GM19397 (cell line): ENCODE measurements around the gene ZNF280D.
"Not testable (repeated sequence)": the region's sequence is repeated elsewhere in the genome, so short reads cannot be mapped to it uniquely, and the experiment has no call there.

Experiments
- ATAC-seq: cut with Tn5 transposase; IDR thresholded peaks from one replicate; pipeline ENCODE4 v1.9.1; 2021; ENCODE audit warnings: mild to moderate bottlenecking, moderate library complexity; ENCODE audit not compliant: unreplicated experiment

ZNF280D gene, protein sequence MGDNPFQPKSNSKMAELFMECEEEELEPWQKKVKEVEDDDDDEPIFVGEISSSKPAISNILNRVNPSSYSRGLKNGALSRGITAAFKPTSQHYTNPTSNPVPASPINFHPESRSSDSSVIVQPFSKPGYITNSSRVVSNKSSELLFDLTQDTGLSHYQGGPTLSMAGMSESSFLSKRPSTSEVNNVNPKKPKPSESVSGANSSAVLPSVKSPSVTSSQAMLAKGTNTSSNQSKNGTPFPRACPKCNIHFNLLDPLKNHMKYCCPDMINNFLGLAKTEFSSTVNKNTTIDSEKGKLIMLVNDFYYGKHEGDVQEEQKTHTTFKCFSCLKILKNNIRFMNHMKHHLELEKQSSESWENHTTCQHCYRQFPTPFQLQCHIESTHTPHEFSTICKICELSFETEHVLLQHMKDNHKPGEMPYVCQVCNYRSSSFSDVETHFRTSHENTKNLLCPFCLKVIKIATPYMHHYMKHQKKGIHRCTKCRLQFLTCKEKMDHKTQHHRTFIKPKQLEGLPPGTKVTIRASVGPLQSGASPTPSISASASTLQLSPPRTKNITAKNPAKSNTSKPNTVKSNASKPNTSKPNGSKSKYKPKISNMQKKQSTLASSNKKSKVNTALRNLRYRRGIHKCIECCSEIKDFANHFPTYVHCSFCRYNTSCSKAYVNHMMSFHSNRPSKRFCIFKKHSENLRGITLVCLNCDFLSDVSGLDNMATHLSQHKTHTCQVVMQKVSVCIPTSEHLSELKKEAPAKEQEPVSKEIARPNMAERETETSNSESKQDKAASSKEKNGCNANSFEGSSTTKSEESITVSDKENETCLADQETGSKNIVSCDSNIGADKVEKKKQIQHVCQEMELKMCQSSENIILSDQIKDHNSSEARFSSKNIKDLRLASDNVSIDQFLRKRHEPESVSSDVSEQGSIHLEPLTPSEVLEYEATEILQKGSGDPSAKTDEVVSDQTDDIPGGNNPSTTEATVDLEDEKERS

GRCh38 chr15:56733136-56734012, at the start of gene ZNF280D:
Gene ZNF280D (minus strand): TSS chr15:56733509. CDS start chr15:56707109, 26,400 bp downstream.
- peak; percentile 80 for ATAC-seq

- ATAC-seq, result no peak
These were observed 49.0 kb upstream of the ZNF280D start for GRCh38 chr15:56782306-56782705.

DNA sequence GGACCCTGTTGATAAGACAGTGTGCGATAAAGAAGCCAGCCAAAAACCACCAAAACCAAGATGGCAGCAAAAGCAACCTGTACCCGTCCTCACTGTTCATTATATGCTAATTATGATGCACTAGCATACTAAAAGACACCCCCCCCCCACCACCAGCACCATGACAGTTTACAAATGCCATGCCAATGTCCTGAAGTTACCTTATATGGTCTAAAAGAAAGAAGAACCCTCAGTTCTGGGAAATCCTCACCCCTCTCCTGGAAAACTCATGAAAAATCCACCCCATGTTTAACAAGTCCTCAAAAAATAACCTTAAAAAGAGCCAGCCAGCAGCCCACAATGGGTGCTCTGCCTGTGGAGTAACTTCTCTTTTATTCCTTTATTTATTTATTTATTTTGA, 48.4 kb upstream of the ZNF280D start:
- no peak for ATAC-seq

- ATAC-seq, result not testable (repeated sequence)
These were observed 46.9 kb upstream of the ZNF280D start for GRCh38 chr15:56780102-56780725.

GRCh38 chr15:56779449-56779848, 46.1 kb upstream of the ZNF280D start:
- ATAC-seq, result not testable (repeated sequence)

- no peak for ATAC-seq
These were observed 45.5 kb upstream of the ZNF280D start for GRCh38 chr15:56778761-56779160.

DNA sequence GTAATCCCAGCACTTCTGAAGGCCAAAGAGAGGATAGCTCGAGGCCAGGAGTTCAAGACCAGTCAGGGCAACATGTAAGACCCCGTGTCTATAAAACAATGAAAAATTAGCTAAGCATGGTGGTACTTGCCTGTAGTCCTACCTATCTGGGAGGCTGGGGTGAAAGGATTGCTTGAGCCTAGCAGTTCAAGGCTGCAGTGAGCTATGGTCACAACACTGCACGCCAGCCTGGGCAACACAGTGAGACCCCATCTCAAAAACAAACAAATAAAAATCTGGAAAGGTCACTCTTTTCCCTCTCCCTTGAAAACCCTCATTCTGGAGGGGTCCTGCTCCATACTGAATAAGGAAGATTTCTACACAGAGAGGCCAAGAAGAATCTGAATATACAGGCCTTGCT, 43.5 kb upstream of the ZNF280D start:
- ATAC-seq, result no peak

DNA sequence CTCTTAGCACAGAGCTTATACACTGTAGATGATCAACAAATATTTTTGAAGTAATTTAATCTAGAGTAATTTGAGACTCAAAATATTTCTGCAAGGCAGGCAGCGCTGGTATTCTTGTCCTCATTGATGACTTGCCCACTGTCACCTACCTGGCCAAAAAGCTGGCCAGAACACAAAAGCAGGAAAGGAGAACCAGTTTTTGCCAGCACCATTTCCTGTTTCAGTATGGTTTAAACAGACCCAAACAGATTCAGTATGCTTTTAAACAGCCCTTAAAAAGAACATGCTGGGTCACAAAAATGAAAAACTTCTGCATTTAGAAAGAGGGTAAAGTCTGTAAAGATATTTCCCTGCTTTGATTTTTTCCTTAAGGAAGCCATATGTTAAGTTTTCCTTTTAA, 42.3 kb upstream of the ZNF280D start:
- no peak for ATAC-seq

- ATAC-seq, result no peak
These were observed 41.0 kb upstream of the ZNF280D start for GRCh38 chr15:56774356-56774755.

DNA sequence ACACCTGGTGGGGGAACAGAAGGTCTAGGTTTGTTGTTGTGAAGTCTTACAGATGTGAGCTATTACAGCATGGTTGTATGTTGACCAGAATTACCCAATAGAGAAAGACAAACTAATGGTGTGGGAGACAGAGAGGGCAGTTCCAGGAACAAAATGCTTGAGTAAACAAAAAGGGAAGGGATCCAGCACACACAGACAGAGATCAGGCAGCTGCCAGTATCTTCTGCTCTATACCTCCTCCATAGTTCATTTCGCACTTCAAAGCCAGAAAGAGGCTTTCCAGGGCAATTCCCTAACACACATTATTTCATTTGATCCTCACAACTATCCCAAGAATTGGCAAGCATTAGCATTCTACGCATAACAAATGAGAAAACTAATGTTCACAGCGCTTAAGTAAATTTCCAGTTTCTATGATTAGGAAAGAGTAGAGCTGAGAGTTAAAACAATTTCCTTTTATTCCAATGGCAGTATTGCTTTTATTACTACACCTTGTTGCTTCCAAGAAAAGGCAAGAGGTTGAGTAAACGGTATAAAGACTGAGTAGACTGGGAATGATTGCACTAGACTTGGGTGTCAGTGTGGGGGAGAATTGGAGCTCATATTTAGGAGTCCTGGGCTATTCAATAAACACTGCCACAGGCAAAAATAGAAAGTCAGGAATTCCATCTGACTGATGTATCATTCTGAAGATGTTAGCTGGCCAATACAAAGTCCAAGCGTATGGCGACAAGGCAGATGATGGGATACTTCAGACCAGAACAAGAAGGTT, 39.7 kb upstream of the ZNF280D start:
- ATAC-seq, result no peak

DNA sequence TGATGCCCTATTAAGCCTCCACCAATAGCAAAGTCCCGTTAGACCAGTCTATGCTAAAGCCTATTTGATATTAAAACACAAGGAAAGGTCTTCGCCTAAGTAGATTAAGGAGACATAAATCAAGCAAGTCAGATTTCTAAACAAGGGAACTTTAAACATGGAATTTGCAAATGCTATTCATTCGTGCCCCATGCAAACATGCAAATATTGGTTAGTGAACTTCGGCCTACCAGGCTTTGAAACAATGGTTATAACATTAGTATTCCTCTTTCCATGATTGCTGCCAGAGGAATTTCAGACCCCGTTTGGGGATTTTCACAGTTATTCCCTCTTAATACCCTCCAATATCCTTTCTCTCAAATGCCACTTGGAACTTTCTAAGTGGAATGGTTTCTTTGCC, 36.9 kb upstream of the ZNF280D start:
- ATAC-seq, result no peak

DNA sequence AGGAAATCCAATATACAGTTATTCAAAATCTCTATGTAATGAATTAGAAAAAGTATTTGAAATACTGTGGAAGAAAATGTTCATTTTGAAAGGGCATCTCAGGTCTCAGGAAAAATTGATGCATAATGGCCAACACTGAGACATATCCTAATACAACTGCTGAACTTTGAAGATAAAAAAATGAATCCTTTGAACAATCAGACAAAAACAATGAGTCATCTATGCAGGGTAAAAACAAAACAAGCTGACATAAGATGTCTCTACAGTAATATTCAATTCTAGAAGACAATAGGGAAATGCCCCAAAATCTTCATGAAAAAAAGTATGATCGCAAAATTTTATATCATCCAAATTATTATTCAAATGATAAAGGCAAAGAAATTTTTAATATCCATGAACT, 34.0 kb upstream of the ZNF280D start:
- ATAC-seq, result no peak

DNA sequence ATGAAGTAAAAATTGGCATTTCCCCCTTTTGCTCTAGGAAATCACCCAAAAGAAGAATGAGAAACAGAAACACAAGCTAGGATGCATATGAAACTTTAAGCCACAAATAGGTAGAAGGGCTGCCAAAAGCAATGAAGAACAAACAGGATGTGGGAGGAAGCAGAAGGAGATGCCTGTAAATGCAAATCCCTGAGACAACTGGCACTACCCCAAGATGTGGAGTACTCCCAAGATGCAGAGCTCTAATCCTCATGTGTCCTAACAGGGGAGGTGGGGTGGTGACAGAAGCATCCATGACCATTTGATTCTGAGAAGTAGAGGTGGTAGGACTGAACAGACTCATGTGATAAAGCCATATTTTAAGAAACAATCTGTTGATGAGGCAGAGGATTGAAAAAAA, 31.9 kb upstream of the ZNF280D start:
- ATAC-seq, result no peak

DNA sequence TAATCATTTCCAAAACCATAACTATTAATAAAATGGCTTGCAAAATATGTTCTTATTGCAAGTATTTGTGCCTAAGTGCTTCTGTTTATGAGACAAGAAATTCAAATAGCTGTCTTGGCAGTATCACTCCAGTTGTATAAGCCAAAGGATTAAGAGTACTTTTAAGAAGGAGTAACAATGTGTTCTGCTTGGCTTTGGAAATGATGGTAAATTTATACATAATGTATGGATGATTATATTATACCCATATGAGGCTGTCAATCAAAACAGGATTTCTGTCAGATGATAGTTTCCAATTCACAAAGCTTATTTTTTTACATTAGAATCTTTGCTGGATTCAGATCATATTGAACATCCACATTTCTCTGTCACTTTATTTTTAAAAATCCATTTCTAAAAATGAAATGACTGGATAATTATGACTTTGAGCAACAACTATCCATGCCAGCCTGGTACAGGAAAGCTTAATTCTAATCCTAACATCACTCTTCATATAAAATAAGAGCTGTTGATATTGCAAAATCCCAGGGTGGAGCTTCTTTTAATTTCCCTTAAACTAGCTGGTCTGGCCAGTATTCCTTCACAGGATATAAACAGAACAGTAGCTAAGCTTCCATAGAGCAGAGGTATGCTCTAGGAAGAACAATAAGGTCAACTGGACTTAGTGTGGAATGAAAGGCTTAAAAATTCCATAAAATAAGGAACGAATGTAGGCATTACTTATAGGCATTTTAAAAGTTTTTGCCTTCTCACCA, 30.0 kb upstream of the ZNF280D start:
- ATAC-seq, result no peak

GRCh38 chr15:56760186-56760585, 26.9 kb upstream of the ZNF280D start:
- ATAC-seq, result no peak

DNA sequence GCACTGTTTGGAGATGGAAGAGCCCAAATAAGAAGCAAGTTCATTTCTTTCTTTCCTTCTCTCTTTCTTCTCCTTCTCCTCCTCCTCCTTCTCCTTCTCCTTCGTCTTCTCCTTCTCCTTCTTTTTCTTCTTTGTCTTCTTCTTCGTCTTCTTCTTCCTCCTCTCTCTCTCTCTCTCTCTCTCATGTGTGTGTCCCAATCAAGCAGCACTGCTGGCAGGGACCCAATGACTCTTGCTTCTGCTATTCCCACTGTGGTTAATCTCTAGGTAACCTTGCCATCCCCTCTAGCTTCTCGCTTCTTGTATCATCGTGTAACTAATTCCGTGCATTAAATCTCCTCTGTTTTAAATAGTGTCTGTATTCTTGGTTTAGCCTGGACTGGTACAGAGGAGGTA, 26.1 kb upstream of the ZNF280D start:
- no peak for ATAC-seq

DNA sequence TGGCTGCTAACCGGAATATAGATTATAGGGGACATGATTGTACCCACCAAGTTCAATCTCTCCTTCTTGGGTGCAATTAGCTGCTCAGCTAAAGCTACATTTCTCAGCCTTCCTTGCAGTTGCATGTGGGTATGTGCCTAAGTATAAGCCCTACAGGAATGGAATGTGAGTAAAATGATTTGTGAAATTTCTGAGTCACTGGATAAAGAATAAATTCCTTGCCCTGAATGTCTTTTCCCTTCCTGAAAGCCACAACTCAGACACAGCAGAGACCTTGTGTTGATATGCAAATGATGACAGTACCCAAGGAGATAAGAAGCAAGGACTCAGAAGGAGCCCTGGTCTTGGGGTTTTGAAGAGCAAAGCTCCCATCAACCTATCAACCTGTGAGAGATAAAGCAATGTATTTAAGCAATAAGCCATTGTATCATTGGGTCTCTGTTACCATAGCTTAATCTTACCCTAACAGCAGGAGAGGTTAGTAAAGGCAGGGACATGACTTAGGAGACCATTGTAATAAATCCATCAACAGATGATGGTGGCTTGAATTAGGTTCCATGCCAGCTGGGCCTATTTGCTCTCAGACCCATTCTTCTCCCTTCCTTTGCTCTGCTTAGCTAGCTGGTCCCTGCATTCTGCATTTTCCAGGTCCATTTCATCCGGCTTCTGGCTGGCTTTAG, 25.6 kb upstream of the ZNF280D start:
- no peak for ATAC-seq

GRCh38 chr15:56757875-56758274, 24.6 kb upstream of the ZNF280D start:
- no peak for ATAC-seq
